Neural progenitor cell (in vitro differentiated cells): Measurements from ENCODE around the gene CSNK1G2. TPM values are rescaled to one million over a fixed set of nuclear protein-coding genes. Genes with fewer than 3 reads are reported as not detected.
A peak's percentile ranks its signal among the peaks of the same experiment; 100 is the strongest.

Source experiments
- DNase-seq: peaks from one replicate; pipeline ENCODE4 v3.0.0-alpha.2; 2016; ENCODE audit warnings: low spot score
- H2AFZ ChIP-seq: fragments of 200-600 bp; sonication (generic); replicated peaks from 2 replicates; pipeline ENCODE4 v1.6.1; 2016; ENCODE audit warnings: antibody characterized with exemption
- H3F3A ChIP-seq: fragments of 200-600 bp; sonication (generic); 2 replicates; pipeline ENCODE4 v1.6.1; 2016; ENCODE audit warnings: antibody characterized with exemption, low read depth
- H3K27ac ChIP-seq: fragments of 200-600 bp; sonication (generic); 2 replicates; pipeline ENCODE4 v1.5.1; 2016; ENCODE audit warnings: mild to moderate bottlenecking
- H3K27me3 ChIP-seq: fragments of 200-600 bp; sonication (generic); 2 replicates; pipeline ENCODE4 v1.6.1; 2016; ENCODE audit warnings: mild to moderate bottlenecking, moderate library complexity
- H3K36me3 ChIP-seq: fragments of 200-600 bp; sonication (generic); 2 replicates; pipeline ENCODE4 v1.5.1; 2016
- H3K4me1 ChIP-seq: fragments of 200-600 bp; sonication (generic); 2 replicates; pipeline ENCODE4 v1.6.1; 2016; ENCODE audit warnings: mixed run types
- H3K4me2 ChIP-seq: fragments of 200-600 bp; sonication (generic); 2 replicates; pipeline ENCODE4 v1.6.1; 2016
- H3K4me3 ChIP-seq: fragments of 200-600 bp; sonication (generic); 2 replicates; pipeline ENCODE4 v1.5.1; 2016
- H3K79me2 ChIP-seq: fragments of 200-600 bp; sonication (generic); 2 replicates; pipeline ENCODE4 v1.6.1; 2016; ENCODE audit warnings: low read depth
- H3K9ac ChIP-seq: fragments of 200-600 bp; sonication (generic); 2 replicates; pipeline ENCODE4 v1.6.1; 2016
- H3K9me3 ChIP-seq: fragments of 200-600 bp; sonication (generic); 2 replicates; pipeline ENCODE4 v1.5.1; 2016; ENCODE audit warnings: low read depth
- H4K20me1 ChIP-seq: fragments of 200-600 bp; sonication (generic); 2 replicates; pipeline ENCODE4 v1.6.1; 2016; ENCODE audit warnings: low read depth
- H3K27ac Mint-ChIP-seq: 3 replicates; pipeline ENCODE4 v1.8.0; 2021; ENCODE audit warnings: mixed read lengths
- H3K27me3 Mint-ChIP-seq: 2 replicates; pipeline ENCODE4 v1.8.0; 2022; ENCODE audit warnings: low read depth, mild to moderate bottlenecking, inconsistent platforms, moderate library complexity, mixed read lengths; ENCODE audit not compliant: insufficient read depth
- H3K36me3 Mint-ChIP-seq: 3 replicates; pipeline ENCODE4 v1.8.0; 2021; ENCODE audit warnings: mixed read lengths
- H3K4me1 Mint-ChIP-seq: 3 replicates; pipeline ENCODE4 v1.8.0; 2021; ENCODE audit warnings: mixed read lengths
- H3K4me3 Mint-ChIP-seq: 3 replicates; pipeline ENCODE4 v1.8.0; 2021; ENCODE audit warnings: mild to moderate bottlenecking, moderate library complexity, mixed read lengths
- H3K9me3 Mint-ChIP-seq: 3 replicates; pipeline ENCODE4 v1.8.0; 2020; ENCODE audit warnings: mixed read lengths
- CTCF ChIP-seq: fragments of 200-600 bp; sonication (generic); IDR thresholded peaks from 2 replicates; pipeline ENCODE4 v1.5.1; 2017; ENCODE audit warnings: antibody characterized with exemption, mild to moderate bottlenecking
- EZH2 ChIP-seq: fragments of 200-600 bp; sonication (generic); IDR thresholded peaks from 2 replicates; pipeline ENCODE4 v1.6.1; 2017; ENCODE audit warnings: antibody characterized with exemption, mild to moderate bottlenecking, moderate library complexity
- EZH2phosphoT487 ChIP-seq: fragments of 200-600 bp; sonication (generic); IDR thresholded peaks from 2 replicates; pipeline ENCODE4 v1.6.1; 2017; ENCODE audit warnings: antibody characterized with exemption
- total RNA-seq: library from RNA; depleted of rRNA; stranded (reverse); fragments of >200 nt; gene quantifications from 2 replicates; pipeline ENCODE4 v1.2.3, GENCODE V29; 2015; ENCODE audit warnings: low replicate concordance

The CSNK1G2 gene
- total RNA-seq, 1 donor from 2014 or later = 49.6 TPM

- no peak overlapping the region for H3K27ac Mint-ChIP-seq
- Histone ChIP-seq H3K4me3 (no peak overlapping the region), H4K20me1 (no peaks in the 10 kb centered on the region), H3F3A (peaks cover 15% of the 10 kb centered on the region), H3K27me3 (no peaks in the 10 kb centered on the region), H3K36me3 (no peaks in the 10 kb centered on the region), H3K27ac (no peak overlapping the region), H3K9ac (no peak overlapping the region), H2AFZ (no peak overlapping the region), H3K4me1 (peaks cover 7% of the 10 kb centered on the region), H3K79me2 (peaks cover 10% of the 10 kb centered on the region), H3K4me2 (no peak overlapping the region), H3K9me3 (no peaks in the 10 kb centered on the region)
- H3K27me3 Mint-ChIP-seq = peaks cover 7% of the 10 kb centered on the region
- no peak for TF ChIP-seq CTCF
- no peak for TF ChIP-seq EZH2
- TF ChIP-seq EZH2phosphoT487 = no peak
- no peak for DNase-seq
- peaks cover 5% of the 10 kb centered on the region for H3K36me3 Mint-ChIP-seq
- peaks cover 12% of the 10 kb centered on the region for H3K4me1 Mint-ChIP-seq
- H3K9me3 Mint-ChIP-seq = peaks cover 14% of the 10 kb centered on the region
- no peak overlapping the region for H3K4me3 Mint-ChIP-seq
Observed at GRCh38 chr19:1936430-1936829, 4.5 kb upstream of the CSNK1G2 start.

GRCh38 chr19:1936916-1937610, 3.9 kb upstream of the CSNK1G2 start:
- Histone ChIP-seq H3K79me2 (peaks cover 16% of the 10 kb centered on the region), H3K4me1 (peaks cover 7% of the 10 kb centered on the region), H2AFZ (no peak overlapping the region), H3K4me3 (no peak overlapping the region), H3F3A (peaks cover 21% of the 10 kb centered on the region), H3K4me2 (no peak overlapping the region), H3K9ac (no peak overlapping the region), H4K20me1 (peaks cover under 1% of the 10 kb centered on the region), H3K27me3 (no peaks in the 10 kb centered on the region), H3K27ac (no peak overlapping the region), H3K36me3 (no peaks in the 10 kb centered on the region), H3K9me3 (no peaks in the 10 kb centered on the region)
- H3K9me3 Mint-ChIP-seq = peaks cover 10% of the 10 kb centered on the region
- H3K36me3 Mint-ChIP-seq = peaks cover 5% of the 10 kb centered on the region
- no peak overlapping the region for H3K27ac Mint-ChIP-seq
- H3K27me3 Mint-ChIP-seq = peaks cover 6% of the 10 kb centered on the region
- no peak overlapping the region for H3K4me3 Mint-ChIP-seq
- DNase-seq = no peak
- H3K4me1 Mint-ChIP-seq = peaks cover 12% of the 10 kb centered on the region
- TF ChIP-seq EZH2phosphoT487 (no peak), CTCF (no peak), EZH2 (no peak)

GRCh38 chr19:1938071-1938470, 2.9 kb upstream of the CSNK1G2 start:
- H3K9me3 ChIP-seq = no peaks in the 10 kb centered on the region
- H3K4me1 Mint-ChIP-seq = peaks cover 17% of the 10 kb centered on the region
- H2AFZ ChIP-seq = no peak overlapping the region
- peaks cover 26% of the 10 kb centered on the region for H3K79me2 ChIP-seq
- no peak for TF ChIP-seq CTCF
- no peak for TF ChIP-seq EZH2
- no peak for TF ChIP-seq EZH2phosphoT487
- peaks cover 29% of the 10 kb centered on the region for H3F3A ChIP-seq
- no peak overlapping the region for H3K27ac ChIP-seq
- peaks cover 7% of the 10 kb centered on the region for H3K9me3 Mint-ChIP-seq
- H3K36me3 Mint-ChIP-seq = peaks cover 6% of the 10 kb centered on the region
- no peaks in the 10 kb centered on the region for H3K27me3 ChIP-seq
- H3K4me3 ChIP-seq = no peak overlapping the region
- H3K27ac Mint-ChIP-seq = no peak overlapping the region
- H3K4me2 ChIP-seq = no peak overlapping the region
- no peak for DNase-seq
- peak overlapping the region; percentile 58 for H3K4me3 Mint-ChIP-seq
- H3K9ac ChIP-seq = no peak overlapping the region
- H4K20me1 ChIP-seq = peaks cover 10% of the 10 kb centered on the region
- peaks cover 9% of the 10 kb centered on the region for H3K4me1 ChIP-seq
- no peaks in the 10 kb centered on the region for H3K36me3 ChIP-seq
- peaks cover 6% of the 10 kb centered on the region for H3K27me3 Mint-ChIP-seq
